BLaER1 (cell line): ENCODE measurements around the gene DCTN3.
A peak's percentile ranks its signal among the peaks of the same experiment; 100 is the strongest.

Experiments used
- H3K27ac ChIP-seq: shearing (Covaris generic); formaldehyde crosslinking; 2 replicates; pipeline ENCODE4 v1.8.1; 2022
- H3K27me3 ChIP-seq: shearing (Covaris generic); formaldehyde crosslinking; 2 replicates; pipeline ENCODE4 v1.8.1; 2022
- H3K36me3 ChIP-seq: shearing (Covaris generic); formaldehyde crosslinking; 2 replicates; pipeline ENCODE4 v1.8.1; 2022
- H3K4me1 ChIP-seq: shearing (Covaris generic); formaldehyde crosslinking; 2 replicates; pipeline ENCODE4 v1.8.1; 2022
- H3K4me2 ChIP-seq: shearing (Covaris generic); formaldehyde crosslinking; 2 replicates; pipeline ENCODE4 v1.8.1; 2022
- H3K4me3 ChIP-seq: shearing (Covaris generic); formaldehyde crosslinking; 2 replicates; pipeline ENCODE4 v1.8.1; 2022
- H3K9ac ChIP-seq: shearing (Covaris generic); formaldehyde crosslinking; 2 replicates; pipeline ENCODE4 v1.8.1; 2022
- H3K9me3 ChIP-seq: shearing (Covaris generic); formaldehyde crosslinking; 2 replicates; pipeline ENCODE4 v1.8.1; 2022
- H4K20me1 ChIP-seq: shearing (Covaris generic); formaldehyde crosslinking; 2 replicates; pipeline ENCODE4 v1.8.1; 2022
- Cebpa-rat ChIP-seq: shearing (Covaris generic); IDR thresholded peaks from 2 replicates; pipeline ENCODE4 v1.8.1; 2022

Gene DCTN3

GRCh38 chr9:34625186-34625486 is 4.8 kb upstream of the DCTN3 start:
- no peak for TF ChIP-seq Cebpa-rat
- H3K27me3 ChIP-seq, result peaks cover 100% of the 10 kb centered on the region
- H3K4me1 ChIP-seq, result peaks cover 14% of the 10 kb centered on the region
- peaks cover 35% of the 10 kb centered on the region for H4K20me1 ChIP-seq
- H3K36me3 ChIP-seq, result no peaks in the 10 kb centered on the region
- H3K4me2 ChIP-seq, result no peak overlapping the region
- H3K9ac ChIP-seq, result no peak overlapping the region
- H3K4me3 ChIP-seq, result no peak overlapping the region
- peaks cover 34% of the 10 kb centered on the region for H3K9me3 ChIP-seq
- no peak overlapping the region for H3K27ac ChIP-seq

GRCh38 chr9:34624475-34625185 is 4.3 kb upstream of the DCTN3 start:
- TF ChIP-seq Cebpa-rat, result no peak
- H3K27ac ChIP-seq, result no peak overlapping the region
- peaks cover 17% of the 10 kb centered on the region for H3K4me1 ChIP-seq
- H3K27me3 ChIP-seq, result peaks cover 100% of the 10 kb centered on the region
- H3K36me3 ChIP-seq, result no peaks in the 10 kb centered on the region
- peaks cover 37% of the 10 kb centered on the region for H3K9me3 ChIP-seq
- no peak overlapping the region for H3K9ac ChIP-seq
- H3K4me2 ChIP-seq, result no peak overlapping the region
- H3K4me3 ChIP-seq, result no peak overlapping the region
- peaks cover 30% of the 10 kb centered on the region for H4K20me1 ChIP-seq

- Histone ChIP-seq H3K36me3 (no peaks in the 10 kb centered on the region), H3K27ac (no peak overlapping the region), H4K20me1 (peaks cover 20% of the 10 kb centered on the region), H3K4me3 (0 out of 2 replicates have a peak overlapping the region, but pooled peaks have one; percentile 28), H3K9ac (no peak overlapping the region), H3K4me1 (peaks cover 19% of the 10 kb centered on the region), H3K27me3 (peaks cover 98% of the 10 kb centered on the region), H3K9me3 (peaks cover 37% of the 10 kb centered on the region), H3K4me2 (no peak overlapping the region)
- no peak for TF ChIP-seq Cebpa-rat
Measured at GRCh38 chr9:34623374-34624235, 3.3 kb upstream of the DCTN3 start.

- no peaks in the 10 kb centered on the region for H4K20me1 ChIP-seq
- no peak overlapping the region for H3K9ac ChIP-seq
- no peak overlapping the region for H3K4me3 ChIP-seq
- H3K4me2 ChIP-seq, result no peak overlapping the region
- H3K27me3 ChIP-seq, result peaks cover 19% of the 10 kb centered on the region
- peaks cover 26% of the 10 kb centered on the region for H3K4me1 ChIP-seq
- peaks cover 37% of the 10 kb centered on the region; the same call in 1 of the 2 replicates for H3K36me3 ChIP-seq
- no peak overlapping the region for H3K27ac ChIP-seq
- no peak for TF ChIP-seq Cebpa-rat
- peaks cover 4% of the 10 kb centered on the region for H3K9me3 ChIP-seq
Measured at GRCh38 chr9:34615132-34615531, 5.2 kb downstream of the DCTN3 start.

GRCh38 chr9:34612788-34613390 is 7.4 kb downstream of the DCTN3 start:
- Histone ChIP-seq H3K9me3 (no peaks in the 10 kb centered on the region), H3K4me2 (peak overlapping the region; percentile 92), H3K4me3 (peak overlapping the region; percentile 85), H4K20me1 (no peaks in the 10 kb centered on the region), H3K36me3 (peaks cover 34% of the 10 kb centered on the region; the same call in 1 of the 2 replicates), H3K27ac (peak overlapping the region; percentile 96), H3K27me3 (0 out of 2 replicates have a peak, but pooled peaks cover 3% of the 10 kb centered on the region), H3K9ac (peak overlapping the region; percentile 96), H3K4me1 (peaks cover 20% of the 10 kb centered on the region)
- TF ChIP-seq Cebpa-rat, result no peak

GRCh38 chr9:34611811-34612787 is 8.2 kb downstream of the DCTN3 start, which contains the start of gene RPP25L:
RPP25L (minus strand) TSS chr9:34612097; CDS start chr9:34611296, 801 bp downstream.
- no peaks in the 10 kb centered on the region for H3K27me3 ChIP-seq
- peak within 1 kb of the TSS; percentile 96 for H3K27ac ChIP-seq
- peaks cover 20% of the 10 kb centered on the region for H3K4me1 ChIP-seq
- peaks cover 26% of the 10 kb centered on the region; the same call in 1 of the 2 replicates for H3K36me3 ChIP-seq
- H3K9ac ChIP-seq, result peak within 1 kb of the TSS; percentile 96
- no peak for TF ChIP-seq Cebpa-rat
- no peaks in the 10 kb centered on the region for H4K20me1 ChIP-seq
- no peaks in the 10 kb centered on the region for H3K9me3 ChIP-seq
- peak within 1 kb of the TSS; percentile 85 for H3K4me3 ChIP-seq
- peak within 1 kb of the TSS; percentile 92 for H3K4me2 ChIP-seq

- H3K4me1 ChIP-seq, result peaks cover 20% of the 10 kb centered on the region
- H3K36me3 ChIP-seq, result peaks cover 19% of the 10 kb centered on the region; the same call in 1 of the 2 replicates
- H3K9ac ChIP-seq, result peak overlapping the region; percentile 96
- peak overlapping the region; percentile 92 for H3K4me2 ChIP-seq
- H3K9me3 ChIP-seq, result no peaks in the 10 kb centered on the region
- H3K27ac ChIP-seq, result peak overlapping the region; percentile 96
- H3K27me3 ChIP-seq, result no peaks in the 10 kb centered on the region
- peak overlapping the region; percentile 85 for H3K4me3 ChIP-seq
- no peaks in the 10 kb centered on the region for H4K20me1 ChIP-seq
- no peak for TF ChIP-seq Cebpa-rat
Measured at GRCh38 chr9:34611251-34611810, 9.0 kb downstream of the DCTN3 start.

- Histone ChIP-seq H3K27me3 (no peaks in the 10 kb centered on the region), H3K36me3 (peaks cover 15% of the 10 kb centered on the region; the same call in 1 of the 2 replicates), H4K20me1 (no peaks in the 10 kb centered on the region), H3K4me1 (peaks cover 20% of the 10 kb centered on the region), H3K4me3 (peak overlapping the region; percentile 85), H3K4me2 (peak overlapping the region; percentile 92), H3K9ac (0 out of 2 replicates have a peak overlapping the region, but pooled peaks have one; percentile 96), H3K27ac (peak overlapping the region; percentile 96), H3K9me3 (no peaks in the 10 kb centered on the region)
- no peak for TF ChIP-seq Cebpa-rat
Measured at GRCh38 chr9:34610434-34611206, 9.7 kb downstream of the DCTN3 start.
